Osteoblast (primary cell): Measurements from ENCODE around the gene STK32C. TPM values are rescaled to one million over a fixed set of nuclear protein-coding genes. Genes with fewer than 3 reads are reported as not detected.

Experiments
- DNase-seq: peaks from one replicate; pipeline ENCODE4 v3.0.0; 2011; ENCODE audit warnings: low spot score, mixed read lengths; ENCODE audit not compliant: insufficient read length; ENCODE audit errors: missing footprints
- H2AFZ ChIP-seq: 2 replicates; pipeline ENCODE4 v1.6.0; 2011; ENCODE audit warnings: mild to moderate bottlenecking, low read length
- H3K27ac ChIP-seq: 2 replicates; pipeline ENCODE4 v1.5.1; 2011; ENCODE audit warnings: mild to moderate bottlenecking, low read depth, low read length, moderate library complexity
- H3K27me3 ChIP-seq: 2 replicates; pipeline ENCODE4 v1.6.0; 2012; ENCODE audit warnings: mild to moderate bottlenecking, control low read depth, inconsistent platforms, low read length, moderate library complexity; ENCODE audit not compliant: insufficient read depth
- H3K36me3 ChIP-seq: 2 replicates; pipeline ENCODE4 v1.5.1; 2011; ENCODE audit warnings: mild to moderate bottlenecking, low read length, control low read depth, moderate library complexity; ENCODE audit not compliant: insufficient read depth
- H3K4me1 ChIP-seq: 2 replicates; pipeline ENCODE4 v1.5.1; 2011; ENCODE audit warnings: mild to moderate bottlenecking, low read length, control low read depth, moderate library complexity; ENCODE audit not compliant: insufficient read depth
- H3K4me2 ChIP-seq: 2 replicates; pipeline ENCODE4 v1.6.0; 2011; ENCODE audit warnings: mild to moderate bottlenecking, low read length; ENCODE audit not compliant: insufficient read depth
- H3K4me3 ChIP-seq: fragments of 200-600 bp; sonication (generic); 3 replicates; pipeline ENCODE4 v1.5.1; 2012; ENCODE audit warnings: mild to moderate bottlenecking, low read length, inconsistent platforms; ENCODE audit not compliant: insufficient read depth
- H3K79me2 ChIP-seq: 2 replicates; pipeline ENCODE4 v1.6.0; 2012; ENCODE audit warnings: mild to moderate bottlenecking, low read length, control low read depth, inconsistent platforms; ENCODE audit not compliant: insufficient read depth
- H3K9me3 ChIP-seq: 2 replicates; pipeline ENCODE4 v1.5.1; 2011; ENCODE audit warnings: low read depth, low read length, control low read depth
- H4K20me1 ChIP-seq: 2 replicates; pipeline ENCODE4 v1.6.0; 2012; ENCODE audit warnings: mild to moderate bottlenecking, low read length, control low read depth; ENCODE audit not compliant: insufficient read depth
- total RNA-seq: library from RNA; depleted of rRNA; stranded (reverse); fragments of >200 nt; gene quantifications from 2 replicates; pipeline ENCODE4 v1.2.3, GENCODE V29; 2012
- TF ChIP-seq, protein P1 (sequence below): IDR thresholded peaks from 2 replicates; pipeline ENCODE4 v1.5.1; 2011; ENCODE audit warnings: mild to moderate bottlenecking, low read depth, low read length, moderate library complexity; ENCODE audit errors: extremely low read depth

Gene STK32C
- total RNA-seq, 1 donor, result 14.5 TPM

DNA sequence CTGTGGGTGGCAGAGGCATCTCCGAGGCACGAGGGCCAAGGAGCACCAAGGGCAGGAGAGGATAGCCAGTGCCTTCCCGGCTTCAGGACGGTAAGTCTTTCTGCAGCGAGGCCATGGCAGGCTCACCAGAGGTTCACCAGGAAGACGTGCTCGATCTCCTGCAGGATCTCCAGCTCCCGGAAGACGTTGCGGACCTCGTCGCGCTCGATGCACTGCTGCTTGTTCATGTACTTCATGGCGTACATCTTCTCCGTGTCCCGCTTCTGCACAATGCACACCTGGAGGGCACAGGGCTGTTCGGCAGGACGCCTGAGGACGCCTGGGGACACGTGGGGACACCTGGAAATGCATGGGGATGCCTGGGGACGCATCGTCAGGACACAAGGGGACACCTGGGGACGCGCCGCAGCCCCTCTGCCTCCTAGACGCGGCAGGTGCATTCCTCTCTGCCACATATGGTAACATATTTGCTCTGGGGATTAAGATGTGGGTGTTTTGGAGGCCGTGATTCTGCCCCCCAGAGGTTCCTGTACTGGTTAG lies 79.8 kb downstream of the STK32C start:
- no peak overlapping the region for H2AFZ ChIP-seq
- H3K4me2 ChIP-seq, result no peak overlapping the region
- no peaks in the 10 kb centered on the region for H3K79me2 ChIP-seq
- no peaks in the 10 kb centered on the region for H3K4me1 ChIP-seq
- no peaks in the 10 kb centered on the region for H3K36me3 ChIP-seq
- no peak overlapping the region for H3K4me3 ChIP-seq
- H3K27ac ChIP-seq, result no peak overlapping the region
- H4K20me1 ChIP-seq, result no peaks in the 10 kb centered on the region
- peak; percentile 75 for DNase-seq
- TF ChIP-seq, protein P1, sequence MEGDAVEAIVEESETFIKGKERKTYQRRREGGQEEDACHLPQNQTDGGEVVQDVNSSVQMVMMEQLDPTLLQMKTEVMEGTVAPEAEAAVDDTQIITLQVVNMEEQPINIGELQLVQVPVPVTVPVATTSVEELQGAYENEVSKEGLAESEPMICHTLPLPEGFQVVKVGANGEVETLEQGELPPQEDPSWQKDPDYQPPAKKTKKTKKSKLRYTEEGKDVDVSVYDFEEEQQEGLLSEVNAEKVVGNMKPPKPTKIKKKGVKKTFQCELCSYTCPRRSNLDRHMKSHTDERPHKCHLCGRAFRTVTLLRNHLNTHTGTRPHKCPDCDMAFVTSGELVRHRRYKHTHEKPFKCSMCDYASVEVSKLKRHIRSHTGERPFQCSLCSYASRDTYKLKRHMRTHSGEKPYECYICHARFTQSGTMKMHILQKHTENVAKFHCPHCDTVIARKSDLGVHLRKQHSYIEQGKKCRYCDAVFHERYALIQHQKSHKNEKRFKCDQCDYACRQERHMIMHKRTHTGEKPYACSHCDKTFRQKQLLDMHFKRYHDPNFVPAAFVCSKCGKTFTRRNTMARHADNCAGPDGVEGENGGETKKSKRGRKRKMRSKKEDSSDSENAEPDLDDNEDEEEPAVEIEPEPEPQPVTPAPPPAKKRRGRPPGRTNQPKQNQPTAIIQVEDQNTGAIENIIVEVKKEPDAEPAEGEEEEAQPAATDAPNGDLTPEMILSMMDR, result no peak
- H3K9me3 ChIP-seq, result no peaks in the 10 kb centered on the region
- H3K27me3 ChIP-seq, result no peaks in the 10 kb centered on the region

DNA sequence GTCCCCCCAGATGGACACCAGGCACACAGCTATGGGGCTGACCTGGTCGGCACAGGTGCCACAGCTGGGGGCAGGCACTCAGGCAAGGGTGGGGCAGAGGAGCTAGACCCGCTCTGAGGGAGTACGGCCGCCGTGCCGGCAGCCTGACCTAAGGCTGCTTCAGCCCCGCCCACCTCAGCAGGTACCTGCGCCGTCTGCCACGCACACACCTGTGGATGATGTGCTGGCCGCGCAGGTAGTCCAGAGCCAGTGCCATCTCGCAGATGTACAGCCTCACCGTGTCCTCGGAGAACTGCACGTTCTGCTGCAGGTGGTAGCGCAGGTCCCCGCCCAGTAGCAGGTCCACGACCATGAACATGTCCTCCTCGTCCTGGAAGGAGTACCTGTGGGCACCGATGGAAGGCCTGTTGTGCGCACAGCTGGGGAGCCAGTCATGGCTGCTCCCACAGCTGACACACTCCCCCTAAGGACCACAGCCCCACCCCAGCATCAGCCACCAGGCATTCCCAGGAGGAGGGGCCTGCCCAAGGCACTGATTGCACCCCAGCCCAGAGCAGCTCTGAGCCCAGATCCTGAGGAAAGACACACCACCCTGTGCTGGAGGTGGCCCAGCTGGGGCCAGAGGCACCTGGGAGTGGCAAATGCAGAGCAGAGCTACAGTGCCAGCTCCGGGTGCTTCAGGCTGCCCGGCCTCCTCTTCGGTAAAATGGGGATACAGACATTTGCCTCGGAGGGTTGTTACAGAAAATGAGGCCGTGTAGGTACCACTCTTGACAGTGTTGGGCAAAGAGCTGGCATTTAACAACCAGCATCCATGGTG lies 81.0 kb downstream of the STK32C start:
- H3K36me3 ChIP-seq, result no peaks in the 10 kb centered on the region

DNA sequence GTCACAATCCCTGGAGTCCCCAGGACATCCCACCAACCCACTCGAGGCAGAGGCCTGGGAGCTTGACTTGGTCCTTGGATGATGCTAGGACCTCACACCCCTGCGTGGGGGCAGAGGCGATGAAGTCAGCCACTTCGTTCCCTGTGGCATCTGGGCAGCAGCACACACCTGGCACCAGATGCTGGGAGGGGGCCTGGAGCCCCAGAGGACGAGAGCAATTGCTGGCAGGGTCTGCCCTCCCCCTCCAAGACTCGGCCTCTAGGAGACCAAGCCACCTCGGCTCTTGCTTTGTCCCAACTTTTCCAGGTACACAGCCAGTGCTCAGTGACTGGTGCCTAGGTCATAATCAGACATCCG lies 81.9 kb downstream of the STK32C start:
- no peak overlapping the region for H3K27ac ChIP-seq
- no peak for DNase-seq
- H3K36me3 ChIP-seq, result no peaks in the 10 kb centered on the region
- no peaks in the 10 kb centered on the region for H3K9me3 ChIP-seq
- no peak overlapping the region for H3K4me3 ChIP-seq
- no peaks in the 10 kb centered on the region for H4K20me1 ChIP-seq
- H3K4me2 ChIP-seq, result no peak overlapping the region
- no peaks in the 10 kb centered on the region for H3K79me2 ChIP-seq
- TF ChIP-seq, protein P1, result no peak
- no peaks in the 10 kb centered on the region for H3K4me1 ChIP-seq
- no peaks in the 10 kb centered on the region for H3K27me3 ChIP-seq
- H2AFZ ChIP-seq, result no peak overlapping the region

More for the DNA sequence above, 81.0 kb downstream of the STK32C start:
- H3K79me2 ChIP-seq, result no peaks in the 10 kb centered on the region
- no peak overlapping the region for H2AFZ ChIP-seq
- H3K27me3 ChIP-seq, result no peaks in the 10 kb centered on the region
- peak; percentile 26 for DNase-seq
- no peak overlapping the region for H3K4me3 ChIP-seq
- H3K4me1 ChIP-seq, result no peaks in the 10 kb centered on the region
- no peak overlapping the region for H3K27ac ChIP-seq
- no peaks in the 10 kb centered on the region for H4K20me1 ChIP-seq
- H3K4me2 ChIP-seq, result no peak overlapping the region
- H3K9me3 ChIP-seq, result no peaks in the 10 kb centered on the region
- TF ChIP-seq, protein P1, result no peak

DNA sequence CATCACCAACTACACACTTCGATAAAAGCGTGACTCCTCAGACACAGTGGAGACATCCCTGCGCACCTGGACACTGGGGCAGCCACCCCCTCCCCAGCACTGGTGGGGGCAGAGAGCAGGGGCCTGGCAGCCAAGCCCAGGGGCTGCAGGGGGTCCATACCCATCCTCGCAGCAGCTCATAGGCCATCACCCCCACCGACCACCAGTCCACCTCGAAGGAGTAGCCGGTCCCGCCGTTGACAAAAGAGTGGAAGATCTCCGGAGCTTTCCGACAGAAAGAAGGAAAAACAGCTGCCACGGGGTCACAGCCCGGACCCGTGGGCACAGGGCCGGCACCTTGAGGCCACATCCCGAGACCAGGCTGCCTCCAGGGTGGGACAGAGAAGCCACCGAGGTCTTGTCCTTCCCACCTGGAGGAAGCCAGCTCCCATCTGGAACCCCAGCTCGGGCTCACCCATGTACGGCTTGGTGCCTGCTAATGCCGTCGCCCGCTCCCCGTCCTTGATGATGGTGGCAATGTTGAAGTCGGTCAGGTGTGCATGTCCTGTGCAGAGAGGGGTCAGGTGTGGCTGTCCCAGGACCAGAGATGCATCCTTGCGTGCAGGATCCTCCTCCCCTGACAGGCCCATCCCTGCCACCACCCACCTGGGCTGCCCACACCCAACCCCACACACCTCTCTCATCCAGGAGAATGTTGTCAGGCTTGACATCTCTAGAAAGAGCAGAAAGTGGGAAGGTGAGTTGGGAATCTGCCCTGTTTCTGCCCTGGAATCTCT lies 82.5 kb downstream of the STK32C start:
- Histone ChIP-seq H3K4me2 (no peak overlapping the region), H3K9me3 (no peaks in the 10 kb centered on the region), H3K4me1 (no peaks in the 10 kb centered on the region), H3K4me3 (no peak overlapping the region), H4K20me1 (no peaks in the 10 kb centered on the region), H3K27me3 (no peaks in the 10 kb centered on the region), H3K79me2 (no peaks in the 10 kb centered on the region), H2AFZ (no peak overlapping the region), H3K27ac (no peak overlapping the region), H3K36me3 (no peaks in the 10 kb centered on the region)
- no peak for DNase-seq
- TF ChIP-seq, protein P1, result no peak
